Endothelial cell of umbilical vein (primary cell): Measurements from ENCODE around the gene CNGA4. TPM values are rescaled to one million over a fixed set of nuclear protein-coding genes. Genes with fewer than 3 reads are reported as not detected.
A peak's percentile ranks its signal among the peaks of the same experiment; 100 is the strongest.

Experiments
- BruUV-seq: library from RNA; stranded (reverse); fragments of 400-500 nt; replicated peaks from 2 replicates; lab custom pipeline; 2021; lab: Mats Ljungman, UMichigan
- CTCF ChIA-PET: fragments of 300-600, 350-600 bp; sonication (Branson Sonifier 250); formaldehyde crosslinking; loops from one replicate; lab custom pipeline; 2021; ENCODE audit warnings: antibody characterized with exemption, inconsistent platforms; lab: Charles Lee
- POLR2A ChIA-PET: fragments of 300-600, 350-600 bp; sonication (Branson Sonifier 250); formaldehyde crosslinking; loops from one replicate; lab custom pipeline; 2021; ENCODE audit warnings: antibody characterized with exemption, inconsistent platforms; lab: Charles Lee
- DNase-seq: peaks from one replicate; pipeline ENCODE4 v3.0.0-alpha.2; 2011; ENCODE audit warnings: low read depth, low spot score
- FAIRE-seq: peaks from 2 replicates; lab custom pipeline; 2011; peaks lifted over from hg19 to GRCh38; lab: Jason Lieb, UNC
- H2AFZ ChIP-seq: 2 replicates; pipeline ENCODE4 v1.6.0; 2012; ENCODE audit warnings: low read depth, low read length, control low read depth, inconsistent platforms
- H3K27ac ChIP-seq: 2 replicates; pipeline ENCODE4 v1.5.1; 2011; ENCODE audit warnings: low read depth, mild to moderate bottlenecking, control low read depth, low read length, moderate library complexity; ENCODE audit not compliant: insufficient read depth
- H3K27me3 ChIP-seq, 2 experiments: 2 replicates each; pipeline versions ENCODE4 v1.6.0 to v1.6.1; 2011; ENCODE audit warnings: low read length in 2 of 2, mixed read lengths in 1 of 2; ENCODE audit not compliant: control insufficient read depth in 2 of 2, insufficient read depth in 2 of 2
- H3K36me3 ChIP-seq, 2 experiments: 2 replicates in 1 of 2; 3 replicates in 1 of 2; pipeline ENCODE4 v1.5.1; 2011; ENCODE audit warnings: low read length in 2 of 2, mild to moderate bottlenecking in 1 of 2, moderate library complexity in 1 of 2; ENCODE audit not compliant: control insufficient read depth in 2 of 2, insufficient read depth in 2 of 2; ENCODE audit errors: extremely low read depth in 1 of 2
- H3K4me1 ChIP-seq: 3 replicates; pipeline ENCODE4 v1.5.1; 2011; ENCODE audit warnings: mild to moderate bottlenecking, low read length; ENCODE audit not compliant: control insufficient read depth, insufficient read depth; ENCODE audit errors: extremely low read depth
- H3K4me2 ChIP-seq: 2 replicates; pipeline ENCODE4 v1.6.1; 2011; ENCODE audit warnings: low read length, control low read depth, mixed read lengths; ENCODE audit not compliant: insufficient read depth
- H3K4me3 ChIP-seq, 3 experiments: fragments of 200-600 bp in 1 of 3; sonication (generic), shearing (Covaris generic) in 1 of 3; replicated peaks in 1 of 3; 2 replicates each; pipeline ENCODE4 v1.5.1; 2011 to 2016; ENCODE audit warnings: control low read depth in 3 of 3, low read length in 3 of 3, mild to moderate bottlenecking in 2 of 3, inconsistent platforms in 1 of 3, low read depth in 1 of 3, moderate library complexity in 1 of 3; ENCODE audit not compliant: insufficient read depth in 1 of 3
- H3K79me2 ChIP-seq: 2 replicates; pipeline ENCODE4 v1.6.0; 2012; ENCODE audit warnings: low read length, inconsistent platforms; ENCODE audit not compliant: control insufficient read depth, insufficient read depth
- H3K9ac ChIP-seq: replicated peaks from 2 replicates; pipeline ENCODE3; 2011; ENCODE audit warnings: low read length, control low read depth; ENCODE audit not compliant: insufficient read depth; ENCODE audit errors: extremely low read depth
- H3K9me1 ChIP-seq: replicated peaks from 3 replicates; pipeline ENCODE4 v1.6.0; 2011; ENCODE audit warnings: mild to moderate bottlenecking, low read length; ENCODE audit not compliant: control insufficient read depth, insufficient read depth; ENCODE audit errors: extremely low read depth
- H3K9me3 ChIP-seq: replicated peaks from 2 replicates; pipeline ENCODE4 v1.5.1; 2012; ENCODE audit warnings: low read length, inconsistent platforms; ENCODE audit not compliant: control insufficient read depth, insufficient read depth
- H4K20me1 ChIP-seq: replicated peaks from 2 replicates; pipeline ENCODE3; 2011; ENCODE audit warnings: mild to moderate bottlenecking, low read length; ENCODE audit not compliant: control insufficient read depth, insufficient read depth; ENCODE audit errors: extremely low read depth
- EZH2 ChIP-seq: IDR thresholded peaks from 2 replicates; pipeline ENCODE4 v1.6.1; 2012; ENCODE audit warnings: borderline replicate concordance, low read depth, mild to moderate bottlenecking, moderate library complexity, low read length, inconsistent platforms; ENCODE audit not compliant: severe bottlenecking
- FOS ChIP-seq: IDR thresholded peaks from 2 replicates; pipeline ENCODE4 v1.6.1; 2011; ENCODE audit warnings: mild to moderate bottlenecking, low read length, moderate library complexity, borderline replicate concordance; ENCODE audit not compliant: insufficient read depth
- GATA2 ChIP-seq: IDR thresholded peaks from 2 replicates; pipeline ENCODE4 v1.7.0; 2011; ENCODE audit warnings: low read depth, mild to moderate bottlenecking, moderate library complexity, mixed read lengths, low read length; ENCODE audit not compliant: insufficient read length, insufficient read depth
- JUN ChIP-seq: IDR thresholded peaks from 2 replicates; pipeline ENCODE4 v1.6.1; 2011; ENCODE audit warnings: borderline replicate concordance, low read depth; ENCODE audit not compliant: insufficient read length, insufficient read depth
- MYC ChIP-seq: IDR thresholded peaks from one replicate; pipeline ENCODE4 v1.6.1; 2011; ENCODE audit warnings: mild to moderate bottlenecking, low read depth, low read length
- POLR2A ChIP-seq: IDR thresholded peaks from 2 replicates; pipeline ENCODE4 v1.6.1; 2012; ENCODE audit warnings: low read depth, mild to moderate bottlenecking, control low read depth, low read length
- POLR2AphosphoS5 ChIP-seq: IDR thresholded peaks from 2 replicates; pipeline ENCODE4 v1.6.1; 2012; ENCODE audit warnings: low read depth, mild to moderate bottlenecking, control low read depth, low read length, moderate library complexity; ENCODE audit not compliant: insufficient read depth
- dilution Hi-C: fragments of 300-500 bp; cut with MboI; formaldehyde crosslinking; loops from one replicate; pipeline ENCODE4 v1.15.0; 2019; ENCODE audit warnings: low sequenced_read_pairs; ENCODE audit not compliant: extremely low pct_ligation_motif_present
- intact Hi-C: fragments of 100-400 bp; cut with micrococcal nuclease; formaldehyde crosslinking; loops from one replicate; pipeline ENCODE4 v1.10.0; 2022
- polyA plus RNA-seq, 4 experiments: library from polyadenylated mRNA; depleted of rRNA in 3 of 4; stranded (reverse) in 3 of 4; unstranded in 1 of 4; fragments of >200 nt; gene quantifications; 2 replicates each; pipeline versions ENCODE4 v1.2.1 to v1.2.3, GENCODE V29; 2011 to 2012; ENCODE audit warnings: missing spikeins in 1 of 4
- total RNA-seq: library from RNA; stranded (reverse); gene quantifications from 2 replicates; pipeline ENCODE4 v1.2.3, GENCODE V29; 2021
- TF ChIP-seq, protein P1 (sequence below), 2 donors: IDR thresholded peaks; 1 replicate in 1 of 2; 2 replicates in 1 of 2; pipeline ENCODE4 v1.5.1; 2011; ENCODE audit warnings: low read length in 2 of 2, mild to moderate bottlenecking in 2 of 2, moderate library complexity in 2 of 2, control low read depth in 1 of 2, inconsistent platforms in 1 of 2, low read depth in 1 of 2; ENCODE audit not compliant: insufficient read depth in 1 of 2; ENCODE audit errors: extremely low read depth in 1 of 2
- TF ChIP-seq, protein P2 (sequence below): IDR thresholded peaks from 2 replicates; pipeline ENCODE4 v1.6.1; 2011; ENCODE audit not compliant: insufficient read depth, insufficient read length

Gene CNGA4
- total and polyA plus RNA-seq, 2 donors (not counting 3 experiments of a cell fraction or from before 2014, with no cell fraction given) = 0.11 TPM; not detected in 1

DNA sequence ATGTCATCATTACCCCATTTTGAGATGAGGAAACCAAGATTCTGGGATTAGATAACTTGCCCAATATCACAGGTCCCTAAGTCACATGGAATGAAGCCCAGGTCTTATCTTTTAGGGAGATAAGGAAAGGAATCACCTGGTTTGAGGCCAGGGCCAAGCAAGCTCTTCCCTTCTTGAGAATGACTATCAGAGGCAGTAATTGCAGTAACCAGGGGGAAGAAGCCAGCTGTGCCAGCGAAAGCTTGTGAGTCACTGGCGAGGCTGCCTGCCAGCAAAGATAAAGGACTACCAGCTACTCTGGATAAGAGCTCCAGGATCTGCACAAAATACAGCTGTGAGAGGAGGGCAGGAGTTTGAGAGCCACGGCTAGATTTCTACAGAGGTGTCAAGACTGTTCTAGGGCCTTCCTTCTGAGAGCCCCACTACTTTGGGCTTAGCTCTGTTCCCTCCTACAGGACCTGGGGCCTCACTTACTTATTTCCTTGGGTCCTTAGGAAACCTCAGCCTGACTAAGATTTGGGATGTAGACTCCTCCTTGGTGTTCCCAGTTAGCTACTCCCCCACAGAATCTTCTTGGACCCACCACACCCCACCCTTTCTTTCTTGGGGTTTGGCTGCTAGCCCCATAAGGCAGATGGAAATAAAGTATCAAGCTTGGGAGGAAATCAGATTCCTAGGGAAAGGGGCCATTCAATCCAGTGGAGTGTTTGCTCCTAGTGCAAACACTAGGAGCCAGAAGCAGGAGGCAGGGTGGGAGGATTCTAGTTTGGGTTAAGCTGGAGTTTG is 11.1 kb downstream of the CNGA4 start:
- CTCF ChIA-PET = interaction anchor here (0.6 to 7.7 kb wide), 18 partner anchors 8 to 258 kb away, joined by 3 to 167 read pairs (median 6); partner anchors contain the start of genes CNGA4 and FHIP1B
- FAIRE-seq = peak; percentile 73
- intact Hi-C loops = loop anchor here (1.0 to 2.0 kb wide), 2 partner anchors 15 to 49 kb away; no protein-coding TSS in a partner anchor

More for the DNA sequence above, 11.1 kb downstream of the CNGA4 start:
- no peak for TF ChIP-seq MYC
- no peak for TF ChIP-seq EZH2
- peak; percentile 29 for TF ChIP-seq POLR2AphosphoS5
- TF ChIP-seq FOS = peak; percentile 74
- TF ChIP-seq GATA2 = peak; percentile 85
- TF ChIP-seq, protein P1, sequence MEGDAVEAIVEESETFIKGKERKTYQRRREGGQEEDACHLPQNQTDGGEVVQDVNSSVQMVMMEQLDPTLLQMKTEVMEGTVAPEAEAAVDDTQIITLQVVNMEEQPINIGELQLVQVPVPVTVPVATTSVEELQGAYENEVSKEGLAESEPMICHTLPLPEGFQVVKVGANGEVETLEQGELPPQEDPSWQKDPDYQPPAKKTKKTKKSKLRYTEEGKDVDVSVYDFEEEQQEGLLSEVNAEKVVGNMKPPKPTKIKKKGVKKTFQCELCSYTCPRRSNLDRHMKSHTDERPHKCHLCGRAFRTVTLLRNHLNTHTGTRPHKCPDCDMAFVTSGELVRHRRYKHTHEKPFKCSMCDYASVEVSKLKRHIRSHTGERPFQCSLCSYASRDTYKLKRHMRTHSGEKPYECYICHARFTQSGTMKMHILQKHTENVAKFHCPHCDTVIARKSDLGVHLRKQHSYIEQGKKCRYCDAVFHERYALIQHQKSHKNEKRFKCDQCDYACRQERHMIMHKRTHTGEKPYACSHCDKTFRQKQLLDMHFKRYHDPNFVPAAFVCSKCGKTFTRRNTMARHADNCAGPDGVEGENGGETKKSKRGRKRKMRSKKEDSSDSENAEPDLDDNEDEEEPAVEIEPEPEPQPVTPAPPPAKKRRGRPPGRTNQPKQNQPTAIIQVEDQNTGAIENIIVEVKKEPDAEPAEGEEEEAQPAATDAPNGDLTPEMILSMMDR (IDR thresholded peaks at IDR 0.05; ENCODE audit: extremely low read depth in 1 of 2, insufficient read depth in 1 of 2, low read depth in 1 of 2, low read length in 2 of 2) = no peak
- TF ChIP-seq POLR2A = no peak
- peak; percentile 32 for TF ChIP-seq JUN
- TF ChIP-seq, protein P2, sequence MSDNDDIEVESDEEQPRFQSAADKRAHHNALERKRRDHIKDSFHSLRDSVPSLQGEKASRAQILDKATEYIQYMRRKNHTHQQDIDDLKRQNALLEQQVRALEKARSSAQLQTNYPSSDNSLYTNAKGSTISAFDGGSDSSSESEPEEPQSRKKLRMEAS = no peak
- Histone ChIP-seq H3K36me3 (no peaks in the 10 kb centered on the region), H3K9ac (no peak overlapping the region), H3K9me3 (no peaks in the 10 kb centered on the region), H3K4me2 (no peak overlapping the region), H4K20me1 (no peaks in the 10 kb centered on the region), H3K9me1 (no peaks in the 10 kb centered on the region), H3K27me3 (peaks cover 12 to 25% of the 10 kb centered on the region in 2 experiments), H3K4me1 (peaks cover 5% of the 10 kb centered on the region), H3K4me3 (no peak overlapping the region), H2AFZ (no peak overlapping the region), H3K27ac (no peak overlapping the region), H3K79me2 (no peaks in the 10 kb centered on the region)
- dilution Hi-C loops = no loop called here
- POLR2A ChIA-PET = no interaction called here
- BruUV-seq = no TSS peak
- DNase-seq = peak; percentile 83
